ENCODE data around the gene PDZD7.

The PDZD7 gene

DNA sequence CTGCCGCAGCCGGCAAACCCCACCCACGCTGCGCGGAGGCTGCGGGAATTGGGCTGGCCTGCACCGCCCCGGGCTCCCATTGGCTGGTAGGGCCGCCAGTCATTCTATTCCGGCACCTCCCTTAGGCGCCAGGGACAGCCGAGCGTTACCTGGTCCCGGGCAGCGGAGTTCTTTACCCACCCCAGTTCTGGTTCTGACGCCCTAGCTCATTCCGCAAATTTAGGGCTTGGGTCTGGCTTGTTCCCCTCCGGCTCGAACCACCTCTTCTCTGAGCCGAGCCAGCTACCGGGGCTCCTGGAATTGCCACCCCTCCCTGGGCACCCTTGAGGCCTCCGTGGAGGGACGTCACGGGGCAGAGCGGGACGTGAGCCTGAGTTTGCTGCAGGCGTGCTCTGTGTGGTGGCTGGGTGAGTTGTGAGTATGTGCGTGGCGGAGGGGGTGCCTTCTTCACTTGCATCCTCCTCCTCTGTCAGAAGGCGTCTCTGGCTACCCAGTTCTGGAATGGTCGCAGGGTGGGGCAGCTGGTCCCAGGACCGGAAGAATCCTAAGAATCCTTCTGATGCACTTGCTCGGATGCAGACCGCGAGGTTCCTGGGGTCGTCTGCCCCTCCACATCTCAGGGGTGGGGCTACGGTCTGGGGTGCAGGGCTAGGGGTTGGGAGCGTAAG lies at the start of gene PDZD7, which contains the start of gene SFXN3:
Gene PDZD7, minus strand, starts transcription at position 2 of the 668 bp plus-strand sequence. CDS start 910 bp downstream, outside the sequence.
Gene SFXN3, plus strand, starts transcription at position 107 of the 668 bp plus-strand sequence. CDS start 3,461 bp downstream, outside the sequence.
- DNase-seq = peak; percentile 52 to 82

DNA sequence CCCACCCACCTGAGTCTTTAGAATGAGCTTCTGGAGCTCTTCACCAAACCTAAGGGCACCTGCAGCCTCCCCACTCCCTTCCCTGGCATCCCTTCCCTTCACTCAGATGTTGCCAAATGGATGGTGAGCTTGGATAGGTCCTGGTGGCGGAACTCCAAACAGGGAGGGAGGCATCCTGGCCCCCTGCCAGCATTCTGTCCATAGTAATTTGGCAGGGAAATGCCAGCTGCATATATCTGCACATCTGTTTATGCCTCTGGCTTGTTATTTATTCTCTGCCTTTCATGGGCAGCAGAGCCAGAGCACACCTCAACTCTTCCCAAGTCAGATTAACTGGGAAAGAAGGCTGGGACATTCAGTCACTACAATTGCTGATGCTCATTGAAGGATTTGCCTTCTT lies 48.9 kb upstream of the PDZD7 start:
- DNase-seq = no peak

DNA sequence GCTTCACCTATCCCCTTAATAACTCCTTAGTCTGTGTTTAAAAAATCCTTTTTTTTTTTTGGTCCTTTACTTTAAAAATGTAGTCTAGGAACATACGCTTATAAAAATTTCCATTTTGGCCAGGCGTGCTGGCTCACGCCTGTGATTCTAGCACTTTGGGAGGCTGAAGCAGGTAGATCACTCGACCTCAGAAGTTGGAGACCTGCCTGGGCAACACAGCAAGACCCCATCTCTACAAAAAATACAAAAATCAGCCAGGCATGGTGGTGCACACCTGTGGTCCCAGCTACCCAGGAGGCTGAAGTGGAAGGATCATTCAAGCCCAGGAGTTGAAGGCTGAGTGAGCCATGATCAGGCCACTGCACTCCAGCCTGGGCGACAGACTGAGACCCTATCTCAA lies 45.7 kb upstream of the PDZD7 start:
- DNase-seq = no peak

DNA sequence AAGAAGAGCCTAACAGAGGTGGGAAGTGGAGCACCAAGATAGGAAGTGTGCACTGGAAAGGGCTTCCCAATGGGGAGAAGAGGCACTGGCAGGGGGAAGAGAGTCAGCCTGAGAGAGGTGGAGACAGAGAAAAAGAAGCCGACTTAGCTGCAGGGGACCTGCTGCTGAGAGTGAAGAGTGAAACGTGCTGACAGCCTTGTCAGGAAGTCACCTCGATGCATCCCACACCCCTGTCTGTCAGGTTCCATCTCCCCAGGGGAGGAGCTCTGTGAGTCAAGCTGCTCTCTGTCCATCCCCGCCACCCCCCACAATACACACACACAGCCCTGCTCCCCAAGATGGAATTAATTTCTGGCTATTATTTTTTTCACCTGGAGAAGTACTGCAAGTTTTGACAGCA lies 44.8 kb upstream of the PDZD7 start:
- no peak for DNase-seq

DNA sequence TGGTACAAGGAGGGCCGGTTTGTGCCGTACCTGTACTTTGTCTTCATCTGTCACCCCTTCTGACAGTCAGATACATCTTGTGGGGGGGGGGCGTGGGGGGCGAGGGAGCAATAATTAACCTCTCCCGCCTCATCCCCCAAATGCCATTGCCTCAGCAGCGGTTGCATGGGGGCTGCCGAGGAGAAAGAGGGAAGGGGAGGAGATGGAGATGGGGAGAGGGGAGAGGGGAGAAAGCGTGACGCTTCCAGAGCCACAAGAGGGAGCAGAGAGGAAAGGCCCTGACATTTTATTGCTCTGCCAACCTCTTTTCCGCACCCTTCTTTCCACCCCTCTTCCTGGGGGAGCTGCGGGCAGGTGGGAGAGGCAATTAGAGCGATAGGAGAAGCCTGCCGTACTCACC lies 42.7 kb upstream of the PDZD7 start:
- DNase-seq = no peak

DNA sequence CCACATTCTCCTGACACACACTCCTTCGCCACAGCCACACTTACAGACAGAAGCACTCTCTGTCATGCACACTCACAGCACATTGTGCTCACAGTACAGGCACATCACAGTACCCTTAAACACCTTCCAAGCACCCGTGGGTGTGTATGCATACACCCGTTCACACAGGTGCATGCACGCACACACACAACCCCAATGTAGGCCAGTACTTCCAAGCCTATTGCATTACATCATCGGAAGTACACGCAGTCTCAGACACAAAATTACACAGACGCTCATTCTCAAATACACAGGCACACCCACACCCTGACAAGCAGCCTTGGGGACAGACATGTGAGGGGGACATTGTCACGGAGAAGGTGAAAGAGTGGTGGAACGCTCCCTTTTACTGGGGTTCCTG lies 42.0 kb upstream of the PDZD7 start:
- no peak for DNase-seq

DNA sequence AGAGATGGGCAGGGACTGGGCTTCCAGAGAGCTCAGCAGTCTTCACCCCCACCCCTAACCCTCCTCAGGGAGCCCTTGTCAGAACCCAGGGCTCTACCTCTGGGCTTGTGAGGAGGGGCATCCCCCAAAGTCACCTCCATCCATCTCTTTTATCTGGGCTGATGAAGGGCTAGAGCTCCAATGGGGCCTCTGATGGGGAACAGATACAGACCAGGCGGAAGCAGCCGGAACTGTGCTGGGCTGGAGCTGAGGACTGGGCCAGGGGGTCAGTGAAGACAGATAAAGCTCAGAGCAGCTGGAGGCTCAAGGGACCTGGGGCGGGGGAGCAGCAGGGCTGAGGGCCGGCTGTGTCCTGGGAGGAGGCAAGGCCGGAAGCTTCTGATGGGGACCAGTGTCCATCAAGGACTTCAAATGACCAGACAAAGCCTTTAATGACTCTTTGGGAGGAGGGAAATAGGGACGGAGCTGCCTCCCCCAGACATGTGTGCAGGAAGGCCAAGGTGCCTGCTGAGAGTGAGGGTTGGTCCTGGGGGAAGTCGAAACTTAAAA lies 41.0 kb upstream of the PDZD7 start:
- no peak for DNase-seq

DNA sequence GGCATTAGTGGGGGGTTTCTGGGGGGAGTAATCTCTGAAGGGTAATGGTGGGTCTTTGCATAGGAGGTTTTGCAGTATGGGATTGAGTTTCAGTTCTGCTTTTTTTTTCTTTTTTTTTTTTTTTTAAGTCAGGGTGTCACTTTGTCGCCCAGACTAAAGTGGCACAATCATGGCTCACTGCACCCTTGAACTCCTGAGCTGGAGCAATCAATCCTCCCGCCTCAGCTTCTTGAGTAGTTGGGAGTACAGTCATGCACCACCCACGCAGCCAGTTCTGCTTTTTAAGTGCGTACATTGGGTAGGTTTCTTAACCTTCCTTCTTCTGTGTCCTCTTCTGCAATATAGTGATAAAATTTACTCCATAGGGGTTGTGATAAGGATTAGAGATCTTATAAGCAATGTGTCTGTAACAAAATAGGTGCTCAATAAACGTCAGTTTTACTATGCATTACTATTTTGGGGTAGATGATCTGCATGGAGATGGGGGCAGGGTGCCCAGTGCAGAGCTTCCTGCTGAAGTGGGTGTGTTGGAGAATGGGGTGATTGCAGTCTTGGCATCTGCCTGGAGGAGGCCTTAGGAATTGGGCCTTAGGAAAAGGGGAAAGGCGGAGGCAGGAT lies 40.4 kb upstream of the PDZD7 start:
- no peak for DNase-seq

DNA sequence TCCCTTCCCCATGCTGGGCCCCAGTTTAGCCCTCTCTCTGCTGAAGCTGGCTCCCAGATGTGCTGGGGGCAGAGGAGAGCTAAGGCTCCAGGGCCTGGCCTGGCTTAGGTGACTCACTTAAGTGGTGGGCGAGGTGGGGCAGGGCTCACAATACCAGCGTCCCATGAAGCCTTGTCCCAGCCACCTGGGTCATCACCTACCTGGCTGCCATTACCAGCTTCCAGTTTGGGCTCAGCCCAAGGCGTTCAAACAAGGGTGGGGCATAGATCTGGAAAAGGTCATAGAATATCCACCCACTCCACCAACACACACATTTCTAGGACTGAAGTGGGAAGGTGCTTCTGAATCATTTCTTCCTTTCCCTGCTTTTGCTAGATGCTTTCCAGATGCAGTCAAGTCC lies 39.2 kb upstream of the PDZD7 start:
- DNase-seq = no peak

DNA sequence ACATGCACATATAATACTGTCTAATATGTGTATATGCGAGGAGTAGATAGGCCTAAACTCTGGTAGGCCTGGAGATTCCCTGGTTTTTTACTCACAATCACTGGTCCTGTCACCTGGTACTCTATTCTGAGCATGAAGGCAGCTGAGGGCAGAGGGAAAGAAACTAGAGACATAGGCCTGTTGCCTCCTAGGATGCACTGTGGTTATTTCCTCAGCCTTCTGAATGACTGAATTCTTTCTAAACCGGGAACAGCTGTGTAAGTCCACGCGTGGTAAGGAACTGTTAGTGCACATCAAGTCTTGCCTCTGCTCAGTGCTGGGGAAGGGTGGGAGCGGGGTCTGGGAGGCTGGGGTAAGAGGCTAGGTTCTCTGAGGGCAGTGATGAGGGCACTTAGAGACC lies 38.5 kb upstream of the PDZD7 start:
- DNase-seq = no peak

DNA sequence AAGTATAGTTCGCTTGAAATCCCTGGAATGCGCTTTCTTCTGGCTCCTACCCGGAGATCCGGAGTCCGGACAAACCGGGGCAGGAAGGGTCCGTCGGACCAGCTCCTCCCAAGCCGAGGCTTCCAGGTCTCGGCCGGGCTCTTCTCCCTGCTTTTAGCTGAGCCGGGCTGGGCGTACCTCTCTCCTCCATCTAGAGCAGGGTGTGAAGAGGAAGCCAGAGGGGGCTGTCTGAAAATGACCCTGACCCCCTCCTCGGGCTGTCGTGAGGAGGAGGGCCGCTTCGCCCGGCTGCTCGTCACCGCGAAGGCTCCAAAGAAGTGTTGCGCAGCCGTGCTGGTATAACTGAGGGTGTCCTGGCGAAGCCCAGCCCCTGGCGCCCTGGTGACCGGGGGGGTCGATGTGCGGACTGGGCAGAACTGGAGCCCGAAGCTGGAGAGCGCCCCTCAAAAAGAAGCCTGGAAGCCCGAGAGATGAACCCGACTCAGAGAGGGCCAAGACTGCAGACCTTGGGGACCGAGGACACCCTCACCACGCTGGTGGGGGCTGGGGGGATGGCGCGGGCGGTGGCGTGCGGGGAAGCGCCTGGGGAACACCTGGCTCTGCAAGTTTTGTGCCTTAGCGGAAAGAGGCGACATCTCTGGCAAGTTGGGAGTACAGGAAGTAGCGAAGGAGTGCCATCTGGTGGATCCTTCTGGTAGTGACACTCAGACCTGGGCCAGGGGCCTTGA lies 36.6 kb upstream of the PDZD7 start:
- peak; percentile 58 to 84 for DNase-seq

DNA sequence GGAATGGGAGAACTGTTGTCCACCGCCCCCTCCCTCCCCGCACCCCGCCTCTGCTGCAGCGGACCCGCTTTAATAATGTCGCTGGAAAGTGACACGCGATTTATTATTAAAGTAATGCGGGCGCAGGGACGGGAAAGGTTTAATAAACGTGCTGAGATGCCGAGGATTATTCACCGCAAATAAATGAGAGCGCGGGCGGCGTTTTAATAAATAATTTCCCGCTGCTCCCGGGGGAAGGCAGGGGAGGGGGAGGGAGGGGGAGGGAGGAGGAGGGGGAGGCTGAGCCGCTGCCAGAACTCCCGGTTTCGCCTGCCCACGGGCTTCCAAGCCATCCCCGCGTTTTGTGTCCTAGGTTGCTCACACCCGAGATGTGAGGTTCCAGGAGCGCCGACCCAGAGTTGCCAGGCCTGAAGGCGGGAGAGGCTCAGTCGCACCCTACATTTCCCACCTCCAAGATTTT lies 36.0 kb upstream of the PDZD7 start:
- peak in 1 of 2 experiments; percentile 48 for DNase-seq

DNA sequence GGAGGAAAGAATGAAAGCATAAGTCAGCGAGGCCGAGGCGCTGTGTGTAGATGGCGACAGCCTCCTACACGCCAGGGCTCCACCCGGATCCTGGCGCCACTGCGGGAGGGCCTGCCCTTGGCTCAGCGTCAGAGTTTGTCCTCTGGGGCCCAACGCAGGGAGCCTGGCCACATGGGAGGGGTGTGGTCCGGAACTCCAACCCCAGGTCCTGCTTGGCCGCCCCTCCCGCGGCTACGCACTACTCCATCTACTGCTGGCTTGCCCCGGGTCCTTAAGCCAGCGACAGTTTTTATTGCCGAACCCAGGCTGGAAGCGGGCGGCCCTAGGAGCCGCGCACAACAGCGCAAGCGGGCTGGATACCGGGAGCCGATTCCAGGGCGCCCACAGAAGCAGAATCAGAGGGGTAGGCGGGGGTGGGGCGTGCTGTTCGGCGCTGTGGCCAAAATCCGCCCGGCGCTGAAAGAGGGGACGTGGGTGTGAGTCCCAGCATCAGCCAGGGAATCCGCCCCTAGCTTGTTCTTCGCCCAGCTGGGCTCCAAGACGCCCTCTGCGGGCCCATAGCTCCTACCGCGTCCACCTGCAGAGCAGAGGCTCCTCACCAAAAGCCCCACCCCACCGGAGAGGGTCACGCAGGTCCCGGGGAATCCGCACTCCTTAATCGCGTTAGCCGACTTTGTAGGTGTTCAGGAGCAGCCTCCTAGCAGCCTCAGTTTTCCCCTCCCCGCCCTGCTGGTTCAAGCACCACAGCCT lies 35.4 kb upstream of the PDZD7 start:
- peak; percentile 53 to 81 for DNase-seq

DNA sequence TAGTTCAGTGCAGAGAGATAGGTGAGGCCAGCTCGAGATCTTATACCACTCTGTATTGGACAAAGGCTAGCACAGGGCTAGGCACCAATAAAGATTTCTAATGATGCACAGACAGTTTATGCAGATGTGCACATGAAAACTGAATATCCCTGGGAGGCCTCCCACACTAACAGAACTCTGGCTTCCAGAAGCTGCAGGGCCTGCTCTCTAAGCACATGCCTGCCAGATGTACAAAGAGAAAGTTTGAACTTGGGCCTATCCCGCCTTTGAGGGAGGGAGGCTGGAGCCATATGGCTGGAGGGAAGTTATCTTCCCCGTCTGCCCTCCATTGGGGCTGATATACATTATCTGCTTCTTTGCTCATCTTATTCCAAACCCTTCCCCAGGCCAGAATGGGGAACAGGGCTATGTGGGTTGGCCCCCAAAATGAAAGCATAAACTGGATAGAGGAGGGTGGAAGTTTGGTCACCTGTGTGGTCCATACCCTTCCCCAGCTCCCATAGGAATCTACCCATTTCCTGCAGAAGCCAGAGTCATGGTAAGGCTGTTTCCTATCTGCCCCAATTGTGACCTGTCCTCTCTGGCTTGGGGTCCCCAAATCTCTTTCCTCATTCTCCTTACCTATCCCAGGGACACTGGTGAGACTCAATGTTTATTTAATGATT lies 34.7 kb upstream of the PDZD7 start:
- no peak for DNase-seq

DNA sequence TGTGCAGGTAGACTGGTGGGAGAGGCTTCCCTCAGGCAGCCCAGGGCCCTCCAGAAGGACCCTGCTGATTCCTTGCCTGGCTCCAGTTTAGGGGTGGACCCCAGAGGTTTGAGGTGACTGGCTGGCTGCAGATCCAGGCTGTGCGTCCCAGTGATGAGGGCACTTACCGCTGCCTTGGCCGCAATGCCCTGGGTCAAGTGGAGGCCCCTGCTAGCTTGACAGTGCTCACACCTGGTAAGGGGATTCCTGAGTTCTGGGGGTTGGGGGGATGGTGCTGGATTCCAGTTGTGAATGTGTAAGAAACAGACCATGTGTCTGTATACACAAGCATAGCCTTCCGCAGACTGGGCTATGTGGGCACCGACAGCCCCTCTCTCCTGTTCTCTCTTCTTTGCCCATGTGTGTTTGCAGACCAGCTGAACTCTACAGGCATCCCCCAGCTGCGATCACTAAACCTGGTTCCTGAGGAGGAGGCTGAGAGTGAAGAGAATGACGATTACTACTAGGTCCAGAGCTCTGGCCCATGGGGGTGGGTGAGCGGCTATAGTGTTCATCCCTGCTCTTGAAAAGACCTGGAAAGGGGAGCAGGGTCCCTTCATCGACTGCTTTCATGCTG lies 33.6 kb upstream of the PDZD7 start:
- DNase-seq = no peak

DNA sequence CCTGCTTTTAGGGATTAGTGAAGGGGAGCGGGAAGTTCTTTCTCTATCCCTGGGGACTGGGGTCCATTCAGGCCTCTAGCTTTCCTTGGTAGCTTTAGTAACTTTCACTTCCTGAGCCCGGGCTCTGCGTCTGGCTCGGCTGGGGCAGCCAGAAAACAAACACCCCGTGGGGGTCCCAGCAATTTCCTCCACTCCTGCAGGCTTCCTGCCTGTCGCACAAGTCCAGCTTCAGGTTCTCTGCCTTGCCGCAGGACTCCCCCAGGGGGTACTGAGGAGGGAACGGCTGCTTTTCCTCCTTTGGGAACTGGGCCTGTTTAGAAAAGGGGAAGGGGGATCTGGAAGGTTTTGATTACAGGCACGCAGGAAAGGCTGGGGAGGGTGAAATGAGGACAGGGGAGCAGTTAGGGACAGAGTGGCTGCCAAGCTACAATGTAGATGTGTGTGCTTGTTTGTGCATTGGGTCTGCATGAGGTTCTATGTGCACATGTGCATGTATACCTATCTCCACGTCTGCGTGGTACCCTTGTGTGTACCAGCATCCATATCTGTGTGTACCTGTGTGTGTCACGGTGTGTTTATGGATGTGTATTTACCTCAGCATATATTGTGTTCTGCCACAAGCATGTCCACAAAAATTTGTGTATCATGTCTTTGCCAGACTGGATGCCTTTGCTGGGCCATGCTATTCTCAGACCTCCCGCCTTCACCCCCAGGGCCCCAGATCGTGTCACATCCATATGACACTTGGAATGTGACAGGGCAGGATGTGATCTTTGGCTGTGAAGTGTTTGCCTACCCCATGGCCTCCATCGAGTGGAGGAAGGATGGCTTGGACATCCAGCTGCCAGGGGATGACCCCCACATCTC lies 32.9 kb upstream of the PDZD7 start:
- no peak for DNase-seq

DNA sequence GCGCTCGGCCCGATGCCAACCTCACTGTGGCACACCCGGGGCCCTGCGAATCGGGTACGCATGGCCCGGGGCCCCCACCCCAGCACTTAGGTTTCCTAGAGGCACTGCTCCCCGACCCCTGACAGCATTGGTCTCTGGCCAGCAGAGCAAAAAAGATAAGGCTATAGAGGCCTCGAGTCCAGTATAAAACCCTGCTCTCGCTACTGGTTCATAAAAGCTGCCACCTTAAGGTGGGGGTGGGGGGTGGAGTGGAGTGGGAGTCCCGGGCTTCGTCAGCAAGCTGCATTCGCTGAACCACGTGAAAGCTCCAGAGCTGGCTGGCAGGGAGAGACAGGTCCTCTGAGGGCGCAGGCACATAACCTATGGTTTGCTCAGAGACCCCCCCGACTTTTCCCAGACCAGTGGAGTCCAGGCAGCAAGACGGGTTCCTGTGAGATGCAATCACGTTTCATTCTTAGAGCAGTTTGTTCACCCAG lies 32.2 kb upstream of the PDZD7 start:
- DNase-seq = no peak

DNA sequence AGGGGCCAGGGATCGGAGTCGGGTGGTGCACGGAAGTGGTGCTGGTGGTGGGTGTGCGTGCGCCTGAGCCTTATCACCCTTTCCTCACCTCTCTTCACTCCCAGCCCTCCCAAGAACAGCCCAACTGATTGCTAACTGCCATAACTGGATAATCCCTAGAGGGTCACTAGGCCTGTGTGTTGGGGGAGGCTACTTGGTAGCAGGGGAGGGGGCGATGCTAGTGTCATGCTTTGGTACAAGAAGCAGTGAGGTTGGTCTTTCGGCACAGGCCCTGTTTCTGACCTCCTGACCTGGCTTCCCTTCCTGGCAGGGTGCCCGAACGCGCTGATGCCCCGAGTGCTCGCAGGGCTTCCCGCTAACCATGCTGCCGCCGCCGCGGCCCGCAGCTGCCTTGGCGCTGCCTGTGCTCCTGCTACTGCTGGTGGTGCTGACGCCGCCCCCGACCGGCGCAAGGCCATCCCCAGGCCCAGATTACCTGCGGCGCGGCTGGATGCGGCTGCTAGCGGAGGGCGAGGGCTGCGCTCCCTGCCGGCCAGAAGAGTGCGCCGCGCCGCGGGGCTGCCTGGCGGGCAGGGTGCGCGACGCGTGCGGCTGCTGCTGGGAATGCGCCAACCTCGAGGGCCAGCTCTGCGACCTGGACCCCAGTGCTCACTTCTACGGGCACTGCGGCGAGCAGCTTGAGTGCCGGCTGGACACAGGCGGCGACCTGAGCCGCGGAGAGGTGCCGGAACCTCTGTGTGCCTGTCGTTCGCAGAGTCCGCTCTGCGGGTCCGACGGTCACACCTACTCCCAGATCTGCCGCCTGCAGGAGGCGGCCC lies 31.5 kb upstream of the PDZD7 start:
- peak in 1 of 2 experiments; percentile 67 for DNase-seq

DNA sequence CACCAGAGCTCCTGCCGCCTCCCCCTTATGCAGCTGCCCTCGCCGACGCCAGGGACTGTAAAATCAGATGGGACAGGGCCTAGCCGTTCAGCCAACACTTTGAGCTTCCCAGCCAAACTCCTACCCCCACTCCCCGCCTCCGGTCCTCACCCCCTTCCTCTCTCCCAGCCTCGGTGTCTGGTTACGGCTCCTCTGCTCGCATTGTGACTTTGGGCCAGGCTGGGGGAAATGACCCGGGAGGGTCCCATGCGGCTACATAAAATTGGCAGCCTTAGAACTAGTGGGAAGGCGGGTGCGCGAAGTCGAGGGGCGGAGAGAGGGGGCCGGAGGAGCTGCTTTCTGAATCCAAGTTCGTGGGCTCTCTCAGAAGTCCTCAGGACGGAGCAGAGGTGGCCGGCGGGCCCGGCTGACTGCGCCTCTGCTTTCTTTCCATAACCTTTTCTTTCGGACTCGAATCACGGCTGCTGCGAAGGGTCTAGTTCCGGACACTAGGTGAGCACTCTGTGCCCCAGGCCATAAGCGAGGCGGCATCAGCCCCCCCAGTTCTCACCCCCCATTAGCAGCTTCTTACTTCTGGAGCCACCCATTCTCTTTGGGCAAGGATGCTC lies 30.8 kb upstream of the PDZD7 start, which contains the start of gene KAZALD1:
Gene KAZALD1, plus strand, starts transcription at position 366 of the 608 bp plus-strand sequence. CDS start 604 bp downstream, outside the sequence.
- peak in 1 of 2 experiments; percentile 43 for DNase-seq
